H1 (cell line): ENCODE measurements around the gene SLC32A1. TPM values are rescaled to one million over a fixed set of nuclear protein-coding genes. Genes with fewer than 3 reads are reported as not detected.
A peak's percentile ranks its signal among the peaks of the same experiment; 100 is the strongest.

Experiments used
- CTCF ChIA-PET: fragments of 300-600 bp; sonication (Branson Sonifier 250); formaldehyde crosslinking; loops from one replicate; lab custom pipeline; 2021; ENCODE audit not compliant: partially characterized antibody; lab: Charles Lee
- POLR2A ChIA-PET: fragments of 300-600 bp; sonication (Branson Sonifier 250); formaldehyde crosslinking; loops from one replicate; lab custom pipeline; 2021; ENCODE audit warnings: inconsistent platforms; ENCODE audit not compliant: partially characterized antibody; lab: Charles Lee
- DNase-seq, 2 experiments: peaks; one replicate each; pipeline versions ENCODE4 v3.0.0 to v3.0.0-alpha.2; 2010 to 2022; ENCODE audit warnings: low spot score in 2 of 2, low read depth in 1 of 2, mixed read lengths in 1 of 2
- FAIRE-seq: peaks from 2 replicates; lab custom pipeline; 2011; peaks lifted over from hg19 to GRCh38; lab: Jason Lieb, UNC
- H2AFZ ChIP-seq: 2 replicates; pipeline ENCODE4 v1.8.1; 2012; ENCODE audit warnings: low read length, inconsistent platforms
- H2AK5ac ChIP-seq: 2 replicates; pipeline ENCODE4 v1.6.1; 2013; ENCODE audit warnings: low read depth, low read length
- H2BK120ac ChIP-seq: replicated peaks from 2 replicates; pipeline ENCODE3; 2013; ENCODE audit warnings: low read depth, low read length, inconsistent platforms
- H2BK12ac ChIP-seq: 2 replicates; pipeline ENCODE4 v1.6.1; 2013; ENCODE audit warnings: low read depth, low read length
- H2BK15ac ChIP-seq: 2 replicates; pipeline ENCODE4 v1.6.1; 2013; ENCODE audit warnings: low read length
- H2BK20ac ChIP-seq: 2 replicates; pipeline ENCODE4 v1.6.1; 2013; ENCODE audit warnings: low read length
- H2BK5ac ChIP-seq: 2 replicates; pipeline ENCODE4 v1.6.1; 2013; ENCODE audit warnings: low read depth, low read length
- H3K14ac ChIP-seq: 2 replicates; pipeline ENCODE4 v1.6.1; 2013; ENCODE audit warnings: inconsistent platforms; ENCODE audit not compliant: insufficient read length
- H3K18ac ChIP-seq: 2 replicates; pipeline ENCODE4 v1.6.1; 2013; ENCODE audit warnings: low read length; ENCODE audit errors: extremely low read depth
- H3K23ac ChIP-seq: 2 replicates; pipeline ENCODE4 v1.6.1; 2013; ENCODE audit warnings: inconsistent platforms; ENCODE audit not compliant: insufficient read length
- H3K23me2 ChIP-seq: 2 replicates; pipeline ENCODE4 v1.6.1; 2013; ENCODE audit warnings: low read depth, low read length
- H3K27ac ChIP-seq: 2 replicates; pipeline ENCODE4 v1.6.1; 2011; ENCODE audit warnings: low read depth, low read length, inconsistent platforms
- H3K27me3 ChIP-seq, 4 experiments: replicated peaks in 1 of 4; 1 replicate in 1 of 4; 2 replicates in 3 of 4; pipeline versions ENCODE4 v1.6.1 to v1.8.1; 2011 to 2013; ENCODE audit warnings: low read length in 3 of 4, mild to moderate bottlenecking in 3 of 4, inconsistent platforms in 2 of 4, mixed read lengths in 2 of 4, moderate library complexity in 1 of 4; ENCODE audit not compliant: control insufficient read depth in 3 of 4, insufficient read depth in 3 of 4; ENCODE audit errors: extremely low read depth in 1 of 4
- H3K36me3 ChIP-seq, 4 experiments: 2 replicates each; pipeline versions ENCODE4 v1.6.1 to v1.8.1; 2011 to 2013; ENCODE audit warnings: mild to moderate bottlenecking in 4 of 4, low read length in 3 of 4, moderate library complexity in 2 of 4, control low read depth in 1 of 4, inconsistent platforms in 1 of 4; ENCODE audit not compliant: insufficient read depth in 4 of 4, control insufficient read depth in 2 of 4
- H3K4ac ChIP-seq: replicated peaks from 2 replicates; pipeline ENCODE3; 2013; ENCODE audit warnings: low read length, low read depth, mixed read lengths, inconsistent platforms; ENCODE audit not compliant: insufficient read length
- H3K4me1 ChIP-seq, 4 experiments: replicated peaks in 1 of 4; 1 replicate in 1 of 4; 2 replicates in 3 of 4; pipeline versions ENCODE4 v1.6.1 to v1.8.1; 2011 to 2013; ENCODE audit warnings: low read length in 3 of 4, inconsistent platforms in 2 of 4, mixed read lengths in 1 of 4; ENCODE audit not compliant: insufficient read depth in 4 of 4, control insufficient read depth in 3 of 4
- H3K4me2 ChIP-seq, 2 experiments: 2 replicates each; pipeline versions ENCODE4 v1.6.1 to v1.8.1; 2011 to 2013; ENCODE audit warnings: low read depth in 2 of 2, low read length in 2 of 2, control low read depth in 1 of 2, inconsistent platforms in 1 of 2, mild to moderate bottlenecking in 1 of 2; ENCODE audit not compliant: insufficient read depth in 1 of 2
- H3K4me3 ChIP-seq, 4 experiments: fragments of 200-600, 300-600 bp in 1 of 4; sonication (generic), shearing (Covaris generic), sonication (Bioruptor Twin) in 1 of 4; 2 replicates each; pipeline versions ENCODE4 v1.5.1 to v1.8.1; 2011 to 2016; ENCODE audit warnings: low read length in 4 of 4, low read depth in 3 of 4, control low read depth in 2 of 4, inconsistent platforms in 2 of 4, mild to moderate bottlenecking in 2 of 4, mixed read lengths in 1 of 4, moderate library complexity in 1 of 4; ENCODE audit not compliant: insufficient read depth in 2 of 4; ENCODE audit errors: extremely low read depth in 1 of 4
- H3K56ac ChIP-seq: replicated peaks from 2 replicates; pipeline ENCODE3; 2013; ENCODE audit warnings: low read depth, mild to moderate bottlenecking, mixed read lengths, low read length, inconsistent platforms; ENCODE audit not compliant: insufficient read length
- H3K79me1 ChIP-seq: 2 replicates; pipeline ENCODE4 v1.6.1; 2013; ENCODE audit warnings: low read depth, low read length, control low read depth
- H3K79me2 ChIP-seq, 2 experiments: 2 replicates each; pipeline versions ENCODE4 v1.6.1 to v1.8.1; 2012 to 2013; ENCODE audit warnings: low read length in 2 of 2, mild to moderate bottlenecking in 2 of 2, inconsistent platforms in 1 of 2; ENCODE audit not compliant: insufficient read depth in 2 of 2, control insufficient read depth in 1 of 2
- H3K9ac ChIP-seq, 4 experiments: replicated peaks in 1 of 4; 1 replicate in 1 of 4; 2 replicates in 3 of 4; pipeline versions ENCODE4 v1.6.1 to v1.8.1; 2011 to 2013; ENCODE audit warnings: low read depth in 3 of 4, low read length in 3 of 4, control low read depth in 2 of 4, mild to moderate bottlenecking in 2 of 4, moderate library complexity in 2 of 4, inconsistent platforms in 1 of 4; ENCODE audit errors: extremely low read depth in 1 of 4
- H3K9me3 ChIP-seq, 2 experiments: 2 replicates each; pipeline versions ENCODE4 v1.6.1 to v1.8.1; 2012 to 2013; ENCODE audit warnings: mild to moderate bottlenecking in 2 of 2, moderate library complexity in 2 of 2, control low read depth in 1 of 2, inconsistent platforms in 1 of 2, low read depth in 1 of 2, low read length in 1 of 2, mixed read lengths in 1 of 2; ENCODE audit not compliant: insufficient read depth in 2 of 2
- H4K20me1 ChIP-seq, 2 experiments: replicated peaks in 1 of 2; 2 replicates each; pipeline versions ENCODE3 to v1.8.1; 2011 to 2013; ENCODE audit warnings: inconsistent platforms in 2 of 2, low read length in 2 of 2, mild to moderate bottlenecking in 1 of 2; ENCODE audit not compliant: insufficient read depth in 2 of 2, control insufficient read depth in 1 of 2
- H4K5ac ChIP-seq: 2 replicates; pipeline ENCODE4 v1.6.1; 2013; ENCODE audit warnings: low read length, low read depth, mixed read lengths, inconsistent platforms; ENCODE audit not compliant: insufficient read length
- H4K8ac ChIP-seq: 2 replicates; pipeline ENCODE4 v1.8.0; 2013; ENCODE audit warnings: mild to moderate bottlenecking, moderate library complexity, low read length, inconsistent platforms; ENCODE audit not compliant: insufficient read depth; ENCODE audit errors: extremely low read depth
- H4K91ac ChIP-seq: replicated peaks from 2 replicates; pipeline ENCODE3; 2013; ENCODE audit warnings: low read length, mixed read lengths, inconsistent platforms; ENCODE audit not compliant: insufficient read length
- CBX8 ChIP-seq: fragments of 300-800, 300-1000 bp; sonication (generic); IDR thresholded peaks from 2 replicates; pipeline ENCODE4 v1.7.1; 2016; ENCODE audit warnings: low read depth, low read length, borderline replicate concordance
- CTBP2 ChIP-seq: IDR thresholded peaks from 2 replicates; pipeline ENCODE4 v1.7.0; 2011; ENCODE audit warnings: borderline replicate concordance, mild to moderate bottlenecking, moderate library complexity, mixed read lengths, low read length; ENCODE audit not compliant: insufficient read depth, insufficient read length
- EGR1 ChIP-seq: IDR thresholded peaks from 2 replicates; pipeline ENCODE4 v1.6.1; 2011; ENCODE audit warnings: low read depth, low read length, borderline replicate concordance
- HDAC2 ChIP-seq, 2 experiments: fragments of 300-600 bp in 1 of 2; sonication (generic) in 1 of 2; IDR thresholded peaks; 2 replicates each; pipeline ENCODE4 v1.6.1; 2011 to 2012; ENCODE audit warnings: low read depth in 2 of 2, low read length in 2 of 2, mild to moderate bottlenecking in 2 of 2, moderate library complexity in 2 of 2, borderline replicate concordance in 1 of 2, inconsistent platforms in 1 of 2
- JUN ChIP-seq: IDR thresholded peaks from 2 replicates; pipeline ENCODE4 v1.6.1; 2011; ENCODE audit warnings: low read depth, mild to moderate bottlenecking, improper control_type of control experiment, low read length
- SP1 ChIP-seq: IDR thresholded peaks from 2 replicates; pipeline ENCODE4 v1.6.1; 2011; ENCODE audit warnings: low read depth, low read length
- TAF7 ChIP-seq: optimal IDR thresholded peaks from 2 replicates; pipeline ENCODE3; 2011; ENCODE audit warnings: low read depth, mild to moderate bottlenecking, inconsistent platforms, low read length, moderate library complexity, borderline replicate concordance
- WGBS, 2 experiments: shearing (Covaris generic) in 1 of 2; methylation state at CpG; one replicate each; pipeline versions ENCODE4 v1.1.6 to v1.1.7; 2013 to 2015; ENCODE audit warnings: low lambda C conversion rate in 2 of 2, mixed read lengths in 2 of 2, inconsistent platforms in 1 of 2, low coverage in 1 of 2, missing lambda C conversion rate in 1 of 2; ENCODE audit not compliant: insufficient replicate concordance in 2 of 2, insufficient coverage in 1 of 2, insufficient read length in 1 of 2; ENCODE audit errors: extremely low coverage in 1 of 2, missing lambda C conversion rate in 1 of 2; 5-methylcytosine and 5-hydroxymethylcytosine counted together
- polyA plus RNA-seq, 7 experiments: library from polyadenylated mRNA; depleted of rRNA in 3 of 7; stranded (reverse) in 5 of 7; unstranded in 2 of 7; fragments of >200 nt in 5 of 7; fragments of 200-250 nt in 2 of 7; gene quantifications; 1 replicate in 5 of 7; 2 replicates in 1 of 7; 4 replicates in 1 of 7; pipeline versions ENCODE4 v1.2.1 to v1.2.3, GENCODE V29; 2011 to 2013; ENCODE audit warnings: missing spikeins in 2 of 7, mixed read lengths in 2 of 7
- total RNA-seq: library from RNA; stranded (reverse); fragmentation: NEBNext Ultra II Directional; extraction: Animal tissue kit (Norgen Biotek cat#: 25700); gene quantifications from 2 replicates; pipeline ENCODE4 v1.2.1, GENCODE V29; 2021
- TF ChIP-seq, protein P1 (sequence below): IDR thresholded peaks from 2 replicates; pipeline ENCODE4 v1.6.1; 2012; ENCODE audit warnings: inconsistent platforms
- TF ChIP-seq, protein P2 (sequence below): IDR thresholded peaks from 2 replicates; pipeline ENCODE4 v1.6.1; 2012; ENCODE audit warnings: inconsistent platforms

Gene SLC32A1
- total and polyA plus RNA-seq, 2 of the 8 experiments (the other 6 are each of a cell fraction or from before 2014, with no cell fraction given) = 0.09 to 0.15 TPM

DNA sequence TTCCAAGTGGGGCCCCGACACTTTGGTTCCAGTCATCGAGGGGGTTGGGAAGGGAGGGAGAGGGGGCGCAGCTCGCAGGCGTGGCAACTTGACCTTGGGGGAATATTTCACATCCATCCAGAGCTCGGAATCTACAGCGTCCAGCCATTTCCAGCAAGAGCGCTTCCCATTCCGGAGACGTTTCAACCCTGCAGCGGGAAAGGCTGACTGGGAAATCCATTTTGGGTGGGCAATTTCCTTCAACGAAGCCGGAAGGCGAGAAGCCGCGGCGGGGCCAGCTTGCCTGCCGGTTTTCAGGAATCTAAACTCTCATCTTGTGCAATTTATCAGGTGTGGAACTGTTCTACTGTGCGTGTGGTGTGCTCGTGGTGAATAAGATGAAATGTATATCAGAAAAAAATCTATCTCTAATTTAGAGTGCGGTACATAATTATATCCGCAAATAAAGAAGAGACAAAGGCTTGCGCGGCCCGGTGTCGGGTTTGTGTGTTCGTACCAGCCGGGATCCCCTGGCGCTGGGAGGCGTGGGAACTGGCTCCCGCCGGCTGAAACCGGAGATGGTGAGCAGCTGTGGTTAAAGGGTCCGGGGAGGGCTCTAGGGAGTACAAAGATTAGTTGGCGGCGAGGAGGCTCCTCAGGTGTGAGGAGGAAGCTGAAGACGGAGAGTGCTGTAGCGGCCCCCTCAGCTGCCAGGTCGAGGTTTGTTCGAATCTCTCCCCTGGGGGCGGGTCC is 4.8 kb downstream of the SLC32A1 start:
- H3K27me3 ChIP-seq = peaks cover 65 to 89% (median 80%) of the 10 kb centered on the region in 4 experiments
- H4K91ac ChIP-seq = no peak overlapping the region
- WGBS, 2 experiments = 2% methylated on average over 37 of the region's 41 CpGs; no CpG with 5 or more reads in 1 of the 2 experiments
- H3K23me2 ChIP-seq = peaks cover 27% of the 10 kb centered on the region
- H3K14ac ChIP-seq = no peak overlapping the region
- H3K27ac ChIP-seq = no peak overlapping the region
- H2BK20ac ChIP-seq = 0 out of 2 replicates have a peak overlapping the region, but pooled peaks have one; percentile 32
- H4K5ac ChIP-seq = no peak overlapping the region
- H2BK15ac ChIP-seq = no peak overlapping the region
- H3K9ac ChIP-seq = no peak overlapping the region
- H3K4me3 ChIP-seq = peak overlapping the region in 3 of 4 experiments; percentile 18 to 59 (median 23); a peak in 7 of 8 replicates
- H3K23ac ChIP-seq = no peak overlapping the region
- peaks cover 5 to 63% (median 40%) of the 10 kb centered on the region in 4 experiments for H3K4me1 ChIP-seq
- H3K9me3 ChIP-seq = no peaks in the 10 kb centered on the region
- FAIRE-seq = no peak
- peaks cover 10 to 22% of the 10 kb centered on the region in 2 experiments for H4K20me1 ChIP-seq
- no peak overlapping the region for H2AFZ ChIP-seq
- 0 out of 2 replicates have a peak overlapping the region, but pooled peaks have one; percentile 5 for H4K8ac ChIP-seq
- DNase-seq = peak in 1 of 2 experiments; percentile 88
- H2BK120ac ChIP-seq = no peak overlapping the region
- peak overlapping the region; percentile 50; the same call in 1 of the 2 replicates for H2BK12ac ChIP-seq
- ChIA-PET POLR2A (interaction anchor here (1.5 to 1.6 kb wide), 2 partner anchors 19 to 94 kb away, joined by 3 to 11 read pairs; partner anchors contain the start of gene ACTR5), CTCF (interaction anchor here (0.7 to 12.4 kb wide), 13 partner anchors 11 to 319 kb away, joined by 3 to 236 read pairs (median 5); partner anchors contain the start of gene ACTR5)
- H3K4ac ChIP-seq = no peak overlapping the region
- no peak overlapping the region; the same call in 1 of the 2 replicates for H3K18ac ChIP-seq
- H2AK5ac ChIP-seq = no peak overlapping the region
- H3K56ac ChIP-seq = no peak overlapping the region
- peak overlapping the region; percentile 86 for H3K4me2 ChIP-seq
- no peaks in the 10 kb centered on the region for H3K79me2 ChIP-seq
- no peaks in the 10 kb centered on the region for H3K79me1 ChIP-seq
- H2BK5ac ChIP-seq = no peak overlapping the region
- H3K36me3 ChIP-seq = no peaks in the 10 kb centered on the region
- TF ChIP-seq, protein P1, sequence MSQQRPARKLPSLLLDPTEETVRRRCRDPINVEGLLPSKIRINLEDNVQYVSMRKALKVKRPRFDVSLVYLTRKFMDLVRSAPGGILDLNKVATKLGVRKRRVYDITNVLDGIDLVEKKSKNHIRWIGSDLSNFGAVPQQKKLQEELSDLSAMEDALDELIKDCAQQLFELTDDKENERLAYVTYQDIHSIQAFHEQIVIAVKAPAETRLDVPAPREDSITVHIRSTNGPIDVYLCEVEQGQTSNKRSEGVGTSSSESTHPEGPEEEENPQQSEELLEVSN = peak; percentile 68
- peak; percentile 75 for TF ChIP-seq SP1
- TF ChIP-seq HDAC2 (IDR thresholded peaks at IDR 0.05; ENCODE audit: borderline replicate concordance in 1 of 2, low read depth in 2 of 2, low read length in 2 of 2) = no peak
- TF ChIP-seq, protein P2, sequence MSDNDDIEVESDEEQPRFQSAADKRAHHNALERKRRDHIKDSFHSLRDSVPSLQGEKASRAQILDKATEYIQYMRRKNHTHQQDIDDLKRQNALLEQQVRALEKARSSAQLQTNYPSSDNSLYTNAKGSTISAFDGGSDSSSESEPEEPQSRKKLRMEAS = peak; percentile 54
- peak; percentile 99 for TF ChIP-seq CTBP2
- peak; percentile 79 for TF ChIP-seq EGR1
- 0 out of 2 replicates have a peak, but pooled peaks have one; percentile 53 for TF ChIP-seq JUN
- TF ChIP-seq CBX8 = peak; percentile 32; the same call in 1 of the 2 replicates
- peak; percentile 62 for TF ChIP-seq TAF7
